ENCODE results near the gene C5AR2. TPM values are rescaled to one million over a fixed set of nuclear protein-coding genes. Genes with fewer than 3 reads are reported as not detected.

C5AR2 gene
- total and polyA plus RNA-seq, 4 donors: 0.61 to 2.8 (median 1.8) TPM

DNA sequence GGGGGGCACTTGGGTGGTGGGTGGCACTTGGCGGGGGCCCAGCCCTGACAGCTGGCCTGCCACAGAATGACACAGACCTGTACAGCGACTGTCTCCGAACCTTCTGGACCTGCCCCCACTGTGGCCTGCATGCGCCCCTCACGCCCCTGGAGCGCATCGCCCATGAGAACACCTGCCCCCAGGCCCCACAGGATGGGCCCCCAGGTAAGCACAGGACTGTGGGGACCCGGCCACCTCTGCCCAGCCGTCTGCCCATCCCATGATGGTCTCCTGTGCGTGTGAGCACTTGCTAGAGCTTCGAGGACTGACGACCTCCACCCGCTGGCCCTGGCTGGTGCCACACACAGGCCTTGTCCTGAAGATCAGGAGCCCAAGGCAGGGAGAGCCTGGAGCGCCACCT lies 49.1 kb downstream of the C5AR2 start:
- H3K27me3 ChIP-seq (ENCODE audit: control insufficient read depth in 4 of 4, insufficient read depth in 4 of 4, low read length in 3 of 4): no peaks in the 10 kb centered on the region
- 95% methylated on average over 14 of the region's 14 CpGs for WGBS
- no peak for TF ChIP-seq JUND (IDR thresholded peaks at IDR 0.05)
- TF ChIP-seq SP1 (IDR thresholded peaks at IDR 0.05): no peak
- TF ChIP-seq ZBTB33 (IDR thresholded peaks at IDR 0.05): no peak
- no peak for TF ChIP-seq GABPA (IDR thresholded peaks at IDR 0.05 in 1 of 2, conservative IDR thresholded peaks at IDR 0.05 in 1 of 2)
- TF ChIP-seq, protein P1, sequence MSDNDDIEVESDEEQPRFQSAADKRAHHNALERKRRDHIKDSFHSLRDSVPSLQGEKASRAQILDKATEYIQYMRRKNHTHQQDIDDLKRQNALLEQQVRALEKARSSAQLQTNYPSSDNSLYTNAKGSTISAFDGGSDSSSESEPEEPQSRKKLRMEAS (IDR thresholded peaks at IDR 0.05): no peak
- no peak for TF ChIP-seq TAF1 (conservative IDR thresholded peaks at IDR 0.05)
- TF ChIP-seq RXRA (IDR thresholded peaks at IDR 0.05): no peak
- TF ChIP-seq CTCF (IDR thresholded peaks at IDR 0.05; ENCODE audit: low read depth, low read length, missing input control): no peak
- no peak for TF ChIP-seq NR2F2 (IDR thresholded peaks at IDR 0.05)
- no peak for TF ChIP-seq HNF4G (IDR thresholded peaks at IDR 0.05)
- TF ChIP-seq, protein P2, sequence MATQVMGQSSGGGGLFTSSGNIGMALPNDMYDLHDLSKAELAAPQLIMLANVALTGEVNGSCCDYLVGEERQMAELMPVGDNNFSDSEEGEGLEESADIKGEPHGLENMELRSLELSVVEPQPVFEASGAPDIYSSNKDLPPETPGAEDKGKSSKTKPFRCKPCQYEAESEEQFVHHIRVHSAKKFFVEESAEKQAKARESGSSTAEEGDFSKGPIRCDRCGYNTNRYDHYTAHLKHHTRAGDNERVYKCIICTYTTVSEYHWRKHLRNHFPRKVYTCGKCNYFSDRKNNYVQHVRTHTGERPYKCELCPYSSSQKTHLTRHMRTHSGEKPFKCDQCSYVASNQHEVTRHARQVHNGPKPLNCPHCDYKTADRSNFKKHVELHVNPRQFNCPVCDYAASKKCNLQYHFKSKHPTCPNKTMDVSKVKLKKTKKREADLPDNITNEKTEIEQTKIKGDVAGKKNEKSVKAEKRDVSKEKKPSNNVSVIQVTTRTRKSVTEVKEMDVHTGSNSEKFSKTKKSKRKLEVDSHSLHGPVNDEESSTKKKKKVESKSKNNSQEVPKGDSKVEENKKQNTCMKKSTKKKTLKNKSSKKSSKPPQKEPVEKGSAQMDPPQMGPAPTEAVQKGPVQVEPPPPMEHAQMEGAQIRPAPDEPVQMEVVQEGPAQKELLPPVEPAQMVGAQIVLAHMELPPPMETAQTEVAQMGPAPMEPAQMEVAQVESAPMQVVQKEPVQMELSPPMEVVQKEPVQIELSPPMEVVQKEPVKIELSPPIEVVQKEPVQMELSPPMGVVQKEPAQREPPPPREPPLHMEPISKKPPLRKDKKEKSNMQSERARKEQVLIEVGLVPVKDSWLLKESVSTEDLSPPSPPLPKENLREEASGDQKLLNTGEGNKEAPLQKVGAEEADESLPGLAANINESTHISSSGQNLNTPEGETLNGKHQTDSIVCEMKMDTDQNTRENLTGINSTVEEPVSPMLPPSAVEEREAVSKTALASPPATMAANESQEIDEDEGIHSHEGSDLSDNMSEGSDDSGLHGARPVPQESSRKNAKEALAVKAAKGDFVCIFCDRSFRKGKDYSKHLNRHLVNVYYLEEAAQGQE (IDR thresholded peaks at IDR 0.05): no peak
- H3K36me3 ChIP-seq (ENCODE audit: control insufficient read depth in 4 of 4, insufficient read depth in 3 of 4, low read depth in 1 of 4, low read length in 3 of 4): peaks cover 10 to 39% (median 16%) of the 10 kb centered on the region in 4 donors
- H3K9me3 ChIP-seq (ENCODE audit: control insufficient read depth in 4 of 4, low read length in 3 of 4): no peaks in the 10 kb centered on the region
- peaks cover 7 to 14% (median 11%) of the 10 kb centered on the region in 4 donors for H3K4me1 ChIP-seq (ENCODE audit: control insufficient read depth in 4 of 4, insufficient read depth in 4 of 4, low read length in 3 of 4)
- no peak overlapping the region for H3K4me3 ChIP-seq (ENCODE audit: low read depth in 1 of 3, low read length in 3 of 3)
- H3K27ac ChIP-seq (ENCODE audit: low read depth in 1 of 2, low read length in 2 of 2): peak overlapping the region in 1 of 2 donors; percentile 7
- H3K9ac ChIP-seq (ENCODE audit: low read depth in 1 of 2, low read length in 2 of 2): no peak overlapping the region
- DNase-seq (ENCODE audit: low spot score): no peak

- no peak for DNase-seq (ENCODE audit: low spot score)
- Histone ChIP-seq H3K27me3 (ENCODE audit: control insufficient read depth in 4 of 4, insufficient read depth in 4 of 4, low read length in 3 of 4) (no peaks in the 10 kb centered on the region), H3K9ac (ENCODE audit: low read depth in 1 of 2, low read length in 2 of 2) (no peak overlapping the region), H3K4me3 (ENCODE audit: low read depth in 1 of 3, low read length in 3 of 3) (no peak overlapping the region), H3K4me1 (ENCODE audit: control insufficient read depth in 4 of 4, insufficient read depth in 4 of 4, low read length in 3 of 4) (peaks cover under 1 to 8% (median 4%) of the 10 kb centered on the region in 4 donors), H3K36me3 (ENCODE audit: control insufficient read depth in 4 of 4, insufficient read depth in 3 of 4, low read depth in 1 of 4, low read length in 3 of 4) (peaks cover 10 to 39% (median 14%) of the 10 kb centered on the region in 4 donors), H3K9me3 (ENCODE audit: control insufficient read depth in 4 of 4, low read length in 3 of 4) (no peaks in the 10 kb centered on the region), H3K27ac (ENCODE audit: low read depth in 1 of 2, low read length in 2 of 2) (peak overlapping the region; percentile 7 to 12)
- 78% methylated on average over 11 of the region's 11 CpGs for WGBS
- TF ChIP-seq, protein P1 (IDR thresholded peaks at IDR 0.05): no peak
- TF ChIP-seq RXRA (IDR thresholded peaks at IDR 0.05) (no peak), CTCF (IDR thresholded peaks at IDR 0.05; ENCODE audit: low read depth, low read length, missing input control) (no peak), GABPA (IDR thresholded peaks at IDR 0.05 in 1 of 2, conservative IDR thresholded peaks at IDR 0.05 in 1 of 2) (no peak), YY1 (IDR thresholded peaks at IDR 0.05) (no peak), NR2F2 (IDR thresholded peaks at IDR 0.05) (no peak), FOXA2 (IDR thresholded peaks at IDR 0.05) (no peak), ZBTB33 (IDR thresholded peaks at IDR 0.05) (no peak), FOXA1 (IDR thresholded peaks at IDR 0.05) (no peak), RAD21 (IDR thresholded peaks at IDR 0.05) (no peak), SP1 (IDR thresholded peaks at IDR 0.05) (no peak), TAF1 (conservative IDR thresholded peaks at IDR 0.05) (no peak), EGR1 (IDR thresholded peaks at IDR 0.05; ENCODE audit: low read depth in 2 of 2) (no peak), HNF4G (IDR thresholded peaks at IDR 0.05) (no peak), JUND (IDR thresholded peaks at IDR 0.05) (no peak), HNF4A (conservative IDR thresholded peaks at IDR 0.05) (no peak)
- TF ChIP-seq, protein P3, sequence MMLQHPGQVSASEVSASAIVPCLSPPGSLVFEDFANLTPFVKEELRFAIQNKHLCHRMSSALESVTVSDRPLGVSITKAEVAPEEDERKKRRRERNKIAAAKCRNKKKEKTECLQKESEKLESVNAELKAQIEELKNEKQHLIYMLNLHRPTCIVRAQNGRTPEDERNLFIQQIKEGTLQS (IDR thresholded peaks at IDR 0.05): no peak
These were observed 49.8 kb downstream of the C5AR2 start for GRCh38 chr19:47381653-47382279.

Measured in liver (tissue), 9 donors.